C4-2B (cell line): ENCODE measurements around the gene DNAJC1.

Experiments used
- ZFX ChIP-seq: fragments of 450-650 bp; IDR thresholded peaks from 2 replicates; pipeline ENCODE4 v1.6.1; 2017
- TF ChIP-seq, protein P1 (sequence below): fragments of 450-650 bp; conservative IDR thresholded peaks from 2 replicates; pipeline ENCODE4 v1.5.1; 2017; ENCODE audit warnings: mild to moderate bottlenecking

DNA sequence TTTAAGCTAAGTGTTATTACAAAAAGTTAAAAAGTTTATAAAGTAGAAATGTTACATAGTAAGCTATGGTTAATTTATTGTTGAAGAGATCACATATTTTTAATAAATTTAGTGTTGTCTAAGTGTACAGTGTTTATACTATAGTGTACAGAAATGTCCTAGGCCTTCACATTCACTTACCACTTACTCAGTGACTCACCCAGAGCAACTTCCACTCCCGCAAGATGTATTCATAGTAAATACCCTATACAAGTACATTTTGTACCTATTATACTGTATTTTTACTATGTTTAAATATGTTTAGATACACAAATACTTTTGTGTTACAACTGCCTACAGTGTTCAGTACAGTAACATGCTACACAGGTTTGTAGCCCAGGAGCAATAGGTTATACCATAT is 69.2 kb downstream of the DNAJC1 start:
- TF ChIP-seq, protein P1, sequence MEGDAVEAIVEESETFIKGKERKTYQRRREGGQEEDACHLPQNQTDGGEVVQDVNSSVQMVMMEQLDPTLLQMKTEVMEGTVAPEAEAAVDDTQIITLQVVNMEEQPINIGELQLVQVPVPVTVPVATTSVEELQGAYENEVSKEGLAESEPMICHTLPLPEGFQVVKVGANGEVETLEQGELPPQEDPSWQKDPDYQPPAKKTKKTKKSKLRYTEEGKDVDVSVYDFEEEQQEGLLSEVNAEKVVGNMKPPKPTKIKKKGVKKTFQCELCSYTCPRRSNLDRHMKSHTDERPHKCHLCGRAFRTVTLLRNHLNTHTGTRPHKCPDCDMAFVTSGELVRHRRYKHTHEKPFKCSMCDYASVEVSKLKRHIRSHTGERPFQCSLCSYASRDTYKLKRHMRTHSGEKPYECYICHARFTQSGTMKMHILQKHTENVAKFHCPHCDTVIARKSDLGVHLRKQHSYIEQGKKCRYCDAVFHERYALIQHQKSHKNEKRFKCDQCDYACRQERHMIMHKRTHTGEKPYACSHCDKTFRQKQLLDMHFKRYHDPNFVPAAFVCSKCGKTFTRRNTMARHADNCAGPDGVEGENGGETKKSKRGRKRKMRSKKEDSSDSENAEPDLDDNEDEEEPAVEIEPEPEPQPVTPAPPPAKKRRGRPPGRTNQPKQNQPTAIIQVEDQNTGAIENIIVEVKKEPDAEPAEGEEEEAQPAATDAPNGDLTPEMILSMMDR: no peak
- no peak for TF ChIP-seq ZFX
